HG03520 (cell line): ENCODE data around the gene PARN.
"Not testable (repeated sequence)": the region's sequence is repeated elsewhere in the genome, so short reads cannot be mapped to it uniquely, and the experiment has no call there.

ENCODE experiments used
- ATAC-seq: cut with Tn5 transposase; IDR thresholded peaks from one replicate; pipeline ENCODE4 v1.9.1; 2021; ENCODE audit warnings: mild to moderate bottlenecking, moderate library complexity; ENCODE audit not compliant: unreplicated experiment

PARN gene

GRCh38 chr16:14574698-14575415 lies 55.2 kb downstream of the PARN start:
- not testable (repeated sequence) for ATAC-seq

- ATAC-seq: no peak
Measured at GRCh38 chr16:14572535-14572934, 57.5 kb downstream of the PARN start.

- ATAC-seq: no peak
Measured at GRCh38 chr16:14569213-14569612, 60.8 kb downstream of the PARN start.

- no peak for ATAC-seq
Measured at GRCh38 chr16:14566599-14566998, 63.5 kb downstream of the PARN start.

- no peak for ATAC-seq
Measured at GRCh38 chr16:14565688-14566025, 64.4 kb downstream of the PARN start.

- no peak for ATAC-seq
Measured at GRCh38 chr16:14564861-14565687, 65.0 kb downstream of the PARN start.

GRCh38 chr16:14564323-14564722 lies 65.7 kb downstream of the PARN start:
- no peak for ATAC-seq

GRCh38 chr16:14562691-14563491 lies 67.2 kb downstream of the PARN start:
- no peak for ATAC-seq

- no peak for ATAC-seq
Measured at GRCh38 chr16:14560523-14560922, 69.5 kb downstream of the PARN start.

- ATAC-seq: no peak
Measured at GRCh38 chr16:14559809-14560241, 70.2 kb downstream of the PARN start.

GRCh38 chr16:14553447-14553846 lies 76.6 kb downstream of the PARN start:
- no peak for ATAC-seq

GRCh38 chr16:14549789-14550153 lies 80.3 kb downstream of the PARN start:
- no peak for ATAC-seq

- no peak for ATAC-seq
Measured at GRCh38 chr16:14548933-14549788, 80.9 kb downstream of the PARN start.

- no peak for ATAC-seq
Measured at GRCh38 chr16:14545346-14545884, 84.6 kb downstream of the PARN start.

- ATAC-seq: not testable (repeated sequence)
Measured at GRCh38 chr16:14544846-14545245, 85.2 kb downstream of the PARN start.

- ATAC-seq: no peak
Measured at GRCh38 chr16:14539631-14540030, 90.4 kb downstream of the PARN start.

GRCh38 chr16:14539156-14539555 lies 90.9 kb downstream of the PARN start:
- ATAC-seq: no peak

- ATAC-seq: no peak
Measured at GRCh38 chr16:14538604-14539003, 91.5 kb downstream of the PARN start.

- ATAC-seq: no peak
Measured at GRCh38 chr16:14531613-14532012, 98.4 kb downstream of the PARN start.

- ATAC-seq: no peak
Measured at GRCh38 chr16:14531101-14531500, 99.0 kb downstream of the PARN start.
